Measurements from ENCODE around the gene NAV2.
A peak's percentile ranks its signal among the peaks of the same experiment; 100 is the strongest.

NAV2 gene

GRCh38 chr11:19962053-19962800, 249.6 kb downstream of the NAV2 start:
- DNase-seq, result no peak

- no peak for DNase-seq
Observed at GRCh38 chr11:19962801-19963175, 250.2 kb downstream of the NAV2 start.

GRCh38 chr11:19963697-19964387, 251.2 kb downstream of the NAV2 start:
- DNase-seq, result peak; percentile 22

GRCh38 chr11:19966441-19966840, 253.8 kb downstream of the NAV2 start:
- DNase-seq, result no peak

GRCh38 chr11:19966927-19967326, 254.3 kb downstream of the NAV2 start:
- no peak for DNase-seq

- DNase-seq, result no peak
Observed at GRCh38 chr11:19967787-19968186, 255.2 kb downstream of the NAV2 start.

- DNase-seq, result no peak
Observed at GRCh38 chr11:19968860-19969259, 256.2 kb downstream of the NAV2 start.

- DNase-seq, result no peak
Observed at GRCh38 chr11:19970944-19971343, 258.3 kb downstream of the NAV2 start.

GRCh38 chr11:19972091-19972490, 259.5 kb downstream of the NAV2 start:
- DNase-seq, result no peak

GRCh38 chr11:19972651-19973050, 260.0 kb downstream of the NAV2 start:
- no peak for DNase-seq

GRCh38 chr11:19973136-19973635, 260.5 kb downstream of the NAV2 start:
- no peak for DNase-seq

GRCh38 chr11:19974886-19975285, 262.2 kb downstream of the NAV2 start:
- no peak for DNase-seq

- DNase-seq, result no peak
Observed at GRCh38 chr11:19975414-19975990, 262.9 kb downstream of the NAV2 start.

GRCh38 chr11:19976281-19976941, 263.8 kb downstream of the NAV2 start:
- DNase-seq, result no peak

GRCh38 chr11:19977941-19978340, 265.3 kb downstream of the NAV2 start:
- DNase-seq, result no peak

GRCh38 chr11:19978668-19979518, 266.3 kb downstream of the NAV2 start:
- no peak for DNase-seq

- no peak for DNase-seq
Observed at GRCh38 chr11:19979519-19979845, 266.8 kb downstream of the NAV2 start.

- DNase-seq, result no peak
Observed at GRCh38 chr11:19980388-19980787, 267.8 kb downstream of the NAV2 start.

GRCh38 chr11:19980957-19981669, 268.5 kb downstream of the NAV2 start:
- DNase-seq, result no peak

GRCh38 chr11:19982774-19983495, 270.3 kb downstream of the NAV2 start:
- DNase-seq, result no peak

- no peak for DNase-seq
Observed at GRCh38 chr11:19984048-19984742, 271.6 kb downstream of the NAV2 start.

All from NCI-H510A treated with DMSO at 0.1 percent for 48 hours (cell line).